Activated CD4-positive, alpha-beta T cell treated with anti-CD3 and anti-CD28 coated beads, Interleukin-2, amount 50 U/mL, for 24 hours (primary cell): ENCODE measurements around the gene FASTK.
"Not testable (repeated sequence)": the region's sequence is repeated elsewhere in the genome, so short reads cannot be mapped to it uniquely, and the experiment has no call there.

Experiments
- DNase-seq, 2 donors: peaks; one replicate each; pipeline ENCODE4 v3.0.0-alpha.2; 2020; ENCODE audit warnings: low read depth in 1 of 2, low spot score in 1 of 2

The FASTK gene

DNA sequence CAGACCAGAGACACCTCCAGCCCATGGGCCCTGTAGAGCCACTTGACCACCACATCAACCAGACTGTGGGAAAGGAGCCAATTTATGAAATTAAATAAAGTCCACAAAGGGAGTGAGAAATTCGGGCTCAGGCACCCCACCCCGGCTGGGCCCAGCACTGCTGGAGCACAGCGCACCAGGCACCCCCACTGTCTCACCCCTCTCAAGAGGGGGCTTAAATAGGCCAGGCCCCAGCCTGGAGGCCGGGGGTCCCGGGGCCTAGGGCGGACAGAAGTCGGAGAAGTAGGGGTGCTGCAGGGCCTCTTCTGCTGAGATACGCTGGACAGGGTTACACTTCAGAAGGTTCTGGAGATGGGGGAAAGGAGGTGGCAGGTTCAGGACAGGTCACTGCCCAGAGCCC is 26.9 kb downstream of the FASTK start:
- no peak for DNase-seq

DNA sequence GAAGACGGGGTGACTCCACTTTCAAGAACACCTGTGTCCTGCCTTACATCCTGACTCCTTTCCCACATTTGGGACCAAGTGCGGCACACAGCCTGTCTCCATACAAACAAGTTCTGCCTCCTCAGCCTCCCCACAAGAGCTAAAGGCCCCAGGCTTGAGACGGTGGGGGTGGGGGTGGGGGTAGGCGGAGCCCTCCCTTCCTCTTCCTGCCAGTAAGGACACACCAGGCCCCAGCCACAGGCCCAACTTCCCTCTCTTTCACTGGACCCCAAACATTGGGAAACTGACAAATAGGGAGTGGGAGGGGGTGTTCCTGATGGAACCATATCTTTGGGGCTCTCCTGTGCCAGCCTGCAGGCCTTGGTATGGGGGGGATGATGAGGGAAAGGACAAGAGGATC is 27.5 kb downstream of the FASTK start:
- no peak for DNase-seq

DNA sequence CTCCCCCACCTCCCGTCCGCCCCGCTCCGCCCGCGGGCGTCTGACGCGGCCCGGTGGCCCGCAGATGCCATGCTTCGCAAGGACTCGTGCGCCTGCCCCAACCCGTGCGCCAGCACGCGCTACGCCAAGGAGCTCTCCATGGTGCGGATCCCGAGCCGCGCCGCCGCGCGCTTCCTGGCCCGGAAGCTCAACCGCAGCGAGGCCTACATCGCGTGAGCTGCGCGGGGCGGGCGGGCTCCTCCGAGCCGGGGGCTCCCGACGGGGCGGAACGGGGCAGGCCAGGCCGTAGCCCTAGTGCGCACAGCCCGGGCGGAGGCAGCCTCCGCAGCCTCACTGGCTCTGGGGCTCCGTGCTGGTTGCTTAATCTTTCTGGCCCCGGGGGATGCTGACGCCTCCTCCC is 29.5 kb downstream of the FASTK start:
- DNase-seq: peak; percentile 26 to 38

DNA sequence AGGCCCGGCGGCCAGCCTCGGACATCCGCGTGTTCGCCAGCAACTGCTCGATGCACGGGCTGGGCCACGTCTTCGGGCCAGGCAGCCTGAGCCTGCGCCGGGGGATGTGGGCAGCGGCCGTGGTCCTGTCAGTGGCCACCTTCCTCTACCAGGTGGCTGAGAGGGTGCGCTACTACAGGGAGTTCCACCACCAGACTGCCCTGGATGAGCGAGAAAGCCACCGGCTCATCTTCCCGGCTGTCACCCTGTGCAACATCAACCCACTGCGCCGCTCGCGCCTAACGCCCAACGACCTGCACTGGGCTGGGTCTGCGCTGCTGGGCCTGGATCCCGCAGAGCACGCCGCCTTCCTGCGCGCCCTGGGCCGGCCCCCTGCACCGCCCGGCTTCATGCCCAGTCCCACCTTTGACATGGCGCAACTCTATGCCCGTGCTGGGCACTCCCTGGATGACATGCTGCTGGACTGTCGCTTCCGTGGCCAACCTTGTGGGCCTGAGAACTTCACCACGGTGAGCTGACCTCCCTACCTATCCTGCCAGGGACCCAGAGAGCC is 31.6 kb downstream of the FASTK start:
- DNase-seq: no peak

DNA sequence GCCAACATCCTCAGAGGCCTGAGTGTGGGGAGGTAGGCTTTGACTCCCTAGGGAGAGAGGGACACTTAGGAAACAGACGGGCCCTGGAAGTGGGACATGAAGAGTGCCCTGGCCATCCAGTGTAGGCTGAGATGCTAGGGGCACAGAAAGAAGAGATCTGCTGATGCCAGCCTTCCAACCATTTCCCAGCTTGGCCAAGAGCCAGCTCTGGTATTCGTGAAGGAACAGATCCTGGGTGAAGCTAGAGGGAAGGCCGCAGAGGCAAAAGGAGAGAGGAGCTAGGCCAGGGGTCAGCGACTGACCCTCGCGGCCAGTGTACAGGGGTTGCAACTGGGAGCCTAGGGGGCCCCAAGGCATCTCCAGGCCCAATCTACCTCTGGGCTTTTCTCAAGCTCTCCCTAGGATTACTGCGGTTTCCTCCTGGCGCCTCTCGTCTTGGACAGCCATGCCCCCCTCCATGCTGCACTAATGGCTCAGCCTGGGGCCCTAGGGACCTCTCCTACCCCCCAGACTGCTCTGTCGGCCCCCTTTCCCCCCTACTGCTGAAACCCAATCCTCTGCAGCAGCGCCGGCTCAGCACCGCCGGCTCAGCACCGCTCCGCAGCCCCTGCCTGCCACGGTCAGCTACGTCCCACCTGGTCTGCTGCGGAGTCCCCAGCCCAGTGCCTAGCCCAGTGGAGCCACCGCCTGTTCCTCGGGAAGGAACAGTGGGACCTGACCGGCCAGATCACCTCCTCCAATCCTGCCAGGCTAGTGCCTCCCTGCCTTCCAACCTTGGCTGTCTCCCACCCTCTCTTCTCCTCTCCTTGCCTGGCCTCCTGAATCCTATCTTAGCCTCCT is 32.4 kb downstream of the FASTK start, which contains the start of gene ASIC3:
Gene ASIC3, plus strand, starts transcription at position 556 of the 840 bp plus-strand sequence. CDS start 355 bp downstream, outside the sequence.
- no peak for DNase-seq

DNA sequence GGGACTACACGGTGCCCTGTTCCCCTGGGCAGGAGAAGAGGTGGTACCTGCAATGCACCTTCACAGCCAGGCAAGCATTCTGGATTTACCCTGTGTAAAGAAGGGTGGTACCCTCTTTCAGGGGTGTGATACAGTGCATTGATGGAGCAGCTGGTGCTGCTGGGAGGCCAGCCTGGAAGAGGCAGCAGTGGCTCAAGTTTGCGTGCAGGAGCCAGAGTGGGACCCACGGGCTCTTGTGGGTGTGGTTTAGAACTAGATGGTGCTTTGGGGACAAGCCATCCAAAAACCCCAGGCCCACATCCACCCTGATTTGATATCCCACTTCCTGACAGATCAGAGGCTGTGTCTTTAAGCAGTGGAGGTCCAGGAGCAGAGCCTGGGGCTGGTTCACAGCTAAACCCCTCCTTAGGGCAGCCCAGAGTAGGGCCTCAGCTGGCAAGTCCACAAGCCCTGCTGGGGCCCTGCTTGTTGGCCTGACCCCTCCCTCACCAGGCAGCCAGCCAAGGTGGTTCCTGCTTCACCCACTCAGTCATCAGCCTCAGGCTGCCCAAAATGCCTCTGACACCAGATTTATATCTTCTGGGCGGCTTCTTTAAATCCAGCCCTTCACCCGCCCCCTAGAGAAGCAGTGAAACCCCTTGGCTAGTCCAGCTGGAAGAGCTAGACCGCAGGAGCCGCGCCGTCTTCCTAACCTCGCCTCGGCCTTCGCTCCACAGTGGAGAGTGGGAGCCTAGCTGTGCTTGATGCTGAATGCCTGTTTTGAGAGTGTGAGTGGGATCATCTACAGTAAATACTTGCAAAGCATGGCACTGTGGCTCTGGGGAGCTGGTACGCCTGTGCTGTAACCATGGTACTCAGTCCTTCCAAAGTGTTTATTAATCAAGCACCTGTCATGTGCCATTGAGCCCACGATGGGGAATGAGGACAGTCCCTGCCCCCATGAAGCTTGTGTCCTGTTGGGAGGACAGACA is 33.7 kb downstream of the FASTK start:
- no peak for DNase-seq

DNA sequence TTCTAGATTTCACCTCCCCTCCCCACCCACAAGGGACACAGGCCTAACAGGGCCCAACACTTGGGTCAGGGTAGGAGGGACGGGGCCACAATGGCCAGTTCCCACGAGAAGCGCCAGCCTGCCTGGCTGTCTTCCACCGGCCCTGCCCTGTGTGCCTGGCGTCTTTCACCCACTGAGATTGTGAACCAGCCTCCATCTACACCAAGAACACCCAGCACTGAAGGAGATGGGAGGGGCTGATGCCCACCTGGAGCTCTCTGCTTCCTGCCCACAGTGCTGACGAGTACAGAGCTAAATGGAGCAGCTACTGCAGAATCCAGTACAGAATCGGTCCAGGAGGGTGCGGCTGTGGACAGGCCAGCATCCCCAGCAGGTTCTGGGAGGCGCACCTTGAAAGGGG is 34.6 kb downstream of the FASTK start:
- no peak for DNase-seq

DNA sequence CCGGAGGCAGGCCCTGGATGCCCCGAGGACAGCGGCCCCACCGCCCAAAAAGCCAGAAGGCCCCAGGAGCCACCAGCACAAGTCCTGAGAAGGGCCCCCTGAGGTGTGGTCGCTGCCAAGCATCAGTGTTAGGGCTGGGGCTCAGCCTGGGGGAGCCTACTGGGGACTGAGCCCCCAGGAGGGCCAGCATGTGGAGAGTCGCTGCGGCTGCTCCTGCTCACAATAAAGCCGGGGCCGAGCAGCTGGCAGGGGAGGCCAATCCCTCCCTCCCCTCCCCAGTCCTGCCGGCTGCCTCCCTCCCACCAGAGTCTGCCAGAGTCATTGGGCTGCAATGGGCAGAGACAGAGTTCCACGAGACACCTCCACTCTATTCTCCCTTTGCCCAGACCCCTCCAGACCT is 35.3 kb downstream of the FASTK start:
- no peak for DNase-seq

DNA sequence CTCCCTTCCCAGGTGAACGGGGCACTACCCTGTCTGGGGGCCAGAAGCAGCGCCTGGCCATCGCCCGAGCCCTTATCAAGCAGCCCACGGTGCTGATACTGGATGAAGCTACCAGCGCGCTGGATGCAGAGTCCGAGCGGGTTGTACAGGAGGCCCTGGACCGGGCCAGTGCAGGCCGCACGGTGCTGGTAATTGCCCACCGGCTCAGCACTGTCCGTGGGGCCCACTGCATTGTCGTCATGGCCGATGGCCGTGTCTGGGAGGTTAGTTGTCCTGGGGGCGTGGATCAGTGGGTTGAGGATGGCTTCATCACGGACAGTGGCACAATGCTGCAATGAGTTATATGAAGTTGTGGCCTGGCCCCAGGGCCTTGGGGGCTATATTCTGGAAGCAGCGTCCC is 36.6 kb downstream of the FASTK start:
- no peak for DNase-seq

DNA sequence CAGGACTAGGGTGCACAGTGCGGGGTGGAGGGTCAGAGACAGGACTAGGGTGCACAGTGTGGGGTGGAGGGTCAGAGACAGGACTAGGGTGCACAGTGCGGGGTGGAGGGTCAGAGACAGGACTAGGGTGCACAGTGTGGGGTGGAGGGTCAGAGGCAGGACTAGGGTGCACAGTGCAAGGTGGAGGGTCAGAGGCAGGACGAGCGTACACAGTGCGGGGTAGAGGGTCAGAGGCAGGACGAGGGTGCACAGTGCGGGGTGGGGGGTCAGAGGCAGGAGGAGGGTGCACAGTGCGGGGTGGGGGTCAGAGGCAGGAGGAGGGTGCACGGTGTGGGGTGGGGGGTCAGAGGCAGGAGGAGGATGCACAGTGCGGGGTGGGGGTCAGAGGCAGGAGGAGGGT is 37.2 kb downstream of the FASTK start:
- not testable (repeated sequence) for DNase-seq

DNA sequence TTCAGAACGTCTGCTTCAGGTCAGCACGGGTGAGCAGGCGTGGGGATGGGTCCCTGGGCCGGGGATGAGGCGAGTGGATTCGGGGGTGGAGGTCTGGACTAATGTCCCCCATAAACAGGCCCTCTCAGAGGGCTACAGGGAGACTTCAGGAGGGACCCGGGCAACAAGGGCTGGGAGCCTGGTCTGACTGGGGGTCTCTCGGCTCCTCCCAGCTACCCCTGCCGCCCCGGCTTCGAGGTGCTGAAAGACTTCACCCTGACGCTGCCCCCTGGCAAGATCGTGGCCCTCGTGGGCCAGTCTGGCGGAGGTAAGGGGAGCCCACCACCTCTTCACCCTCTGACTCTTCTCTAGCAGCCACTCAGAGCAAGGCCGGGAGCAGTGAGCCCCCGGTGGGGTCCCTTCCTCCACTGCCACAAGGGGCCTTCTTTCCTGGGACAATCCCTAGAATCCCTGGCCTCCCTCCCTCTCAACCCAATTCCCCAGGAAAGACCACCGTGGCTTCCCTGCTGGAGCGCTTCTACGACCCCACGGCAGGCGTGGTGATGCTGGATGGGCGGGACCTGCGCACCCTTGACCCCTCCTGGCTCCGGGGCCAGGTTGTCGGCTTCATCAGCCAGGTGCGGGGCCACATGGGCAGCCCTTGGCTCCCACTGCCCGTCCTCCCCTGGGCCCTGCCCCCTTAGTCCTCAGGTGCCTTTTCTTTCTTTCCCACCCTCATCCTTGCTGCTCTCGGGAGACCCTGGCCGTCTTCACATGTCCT is 39.8 kb downstream of the FASTK start:
- DNase-seq: no peak

DNA sequence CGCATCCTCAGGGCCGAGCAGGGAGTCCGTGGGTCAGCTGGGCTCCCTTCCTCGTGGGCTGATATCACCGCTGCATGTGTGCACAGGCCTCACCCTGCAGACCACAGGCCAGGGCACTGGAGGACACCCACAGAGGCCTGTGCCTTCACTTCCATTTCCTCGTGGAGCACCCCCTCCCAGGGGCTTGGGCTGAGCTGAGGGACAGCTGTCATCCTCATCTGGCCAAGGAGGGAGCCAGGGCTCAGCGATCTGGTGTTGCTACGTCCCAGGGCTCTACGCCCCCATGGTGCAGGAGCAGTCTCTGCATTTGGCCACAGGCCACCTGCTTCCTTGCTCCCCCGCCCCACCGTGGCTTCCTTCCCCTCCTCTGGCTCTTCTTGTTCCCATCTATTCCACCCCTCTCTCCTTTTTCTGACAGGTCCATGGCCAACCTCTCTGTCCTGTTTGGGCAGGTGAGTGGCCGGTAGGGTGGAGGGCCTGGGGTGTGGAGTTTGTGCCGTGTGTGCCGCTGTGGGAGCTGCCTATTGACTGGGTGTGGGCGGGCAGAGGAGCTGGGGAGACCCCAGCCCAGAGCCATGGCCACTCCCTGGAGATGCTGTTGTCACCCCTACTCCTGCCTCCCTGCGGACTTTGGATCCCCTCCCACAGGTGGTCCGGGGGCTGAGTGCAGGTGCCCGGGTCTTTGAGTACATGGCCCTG is 40.6 kb downstream of the FASTK start:
- no peak for DNase-seq

DNA sequence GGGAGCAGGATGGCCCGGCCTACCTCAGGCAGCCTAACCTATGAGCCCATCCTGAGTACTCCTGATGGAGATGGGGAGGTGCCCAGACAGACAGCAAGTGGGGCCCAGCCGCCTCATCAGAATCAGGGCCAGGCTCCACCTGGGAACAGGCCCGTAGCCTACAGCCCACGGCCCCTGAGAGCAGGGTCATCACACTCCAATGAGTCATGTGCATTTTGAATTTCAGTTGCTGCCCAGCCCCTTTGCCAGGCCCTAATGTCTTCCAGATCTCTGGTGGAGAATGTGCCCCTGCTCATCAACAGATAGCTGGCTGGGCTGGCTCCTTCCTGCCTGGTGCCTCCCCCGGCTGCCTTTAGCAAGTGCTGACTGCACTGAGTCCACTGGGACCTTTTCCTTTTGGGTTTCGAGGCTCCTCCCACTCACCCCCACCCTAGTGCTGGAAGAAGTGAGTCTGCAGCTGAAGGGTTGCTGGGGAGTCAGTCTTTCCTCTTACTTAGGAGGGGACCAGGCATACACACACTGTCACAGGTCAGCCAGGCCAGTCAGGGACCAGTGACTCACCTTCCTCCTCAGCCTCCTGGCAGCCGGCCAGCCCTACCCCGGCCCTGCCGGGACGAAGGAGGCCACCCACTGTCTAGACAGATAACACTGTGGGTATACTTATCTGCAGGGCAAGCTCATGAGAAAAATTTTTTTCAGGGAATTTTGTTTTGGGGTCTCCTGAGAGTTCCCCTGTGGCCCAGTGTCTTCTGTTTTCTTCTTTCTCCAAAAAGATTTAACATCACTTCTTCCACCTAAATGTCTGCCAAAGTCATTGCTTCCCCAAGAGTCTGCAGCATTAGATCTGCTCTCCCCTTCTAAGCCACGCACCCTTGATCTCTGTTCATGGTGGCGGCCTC is 41.4 kb downstream of the FASTK start:
- peak; percentile 31 to 80 for DNase-seq

DNA sequence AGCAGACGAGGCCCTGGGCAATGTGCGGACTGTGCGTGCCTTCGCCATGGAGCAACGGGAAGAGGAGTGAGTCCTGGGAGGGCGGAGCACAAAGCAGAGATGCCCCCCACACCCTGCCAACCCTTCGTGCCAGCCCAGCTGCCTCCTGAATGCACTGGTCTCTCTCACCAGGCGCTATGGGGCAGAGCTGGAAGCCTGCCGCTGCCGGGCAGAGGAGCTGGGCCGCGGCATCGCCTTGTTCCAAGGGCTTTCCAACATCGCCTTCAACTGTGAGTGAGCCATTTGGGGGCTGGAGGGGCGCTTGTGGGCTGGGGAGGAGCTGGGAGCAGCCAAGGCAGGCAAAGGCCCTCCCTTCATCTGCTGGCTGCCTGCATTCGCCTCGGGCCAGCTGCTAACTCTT is 44.7 kb downstream of the FASTK start:
- DNase-seq: no peak

DNA sequence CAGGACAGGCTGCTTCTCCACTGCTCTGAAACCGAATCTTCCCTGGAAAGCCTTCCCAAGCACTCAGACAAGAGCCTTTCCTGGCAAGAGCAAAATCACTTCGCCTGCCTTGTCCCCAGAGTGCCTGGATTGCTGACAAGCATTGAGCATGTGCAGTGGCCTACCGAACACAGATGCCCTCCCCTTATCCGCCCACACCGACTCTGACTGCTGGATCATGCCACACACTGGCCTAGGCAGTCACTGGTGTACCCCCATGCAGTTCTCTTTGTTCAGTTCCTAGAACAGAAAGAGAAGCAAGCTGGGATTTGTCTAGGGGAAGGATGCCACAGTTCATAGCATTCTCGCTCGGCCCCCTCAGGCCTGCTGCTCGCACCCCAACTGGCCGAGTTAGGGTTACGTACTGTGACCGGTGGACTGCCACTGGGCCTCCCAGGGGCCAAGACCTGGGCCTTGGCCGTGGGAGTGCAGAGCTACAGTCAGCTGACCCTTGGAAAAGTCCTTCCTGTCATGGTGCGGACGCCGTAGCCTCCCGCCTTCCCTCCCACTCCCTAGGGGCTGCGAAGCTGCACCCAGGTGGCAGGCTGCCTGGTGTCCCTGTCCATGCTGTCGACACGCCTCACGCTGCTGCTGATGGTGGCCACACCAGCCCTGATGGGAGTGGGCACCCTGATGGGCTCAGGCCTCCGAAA is 45.4 kb downstream of the FASTK start:
- no peak for DNase-seq

DNA sequence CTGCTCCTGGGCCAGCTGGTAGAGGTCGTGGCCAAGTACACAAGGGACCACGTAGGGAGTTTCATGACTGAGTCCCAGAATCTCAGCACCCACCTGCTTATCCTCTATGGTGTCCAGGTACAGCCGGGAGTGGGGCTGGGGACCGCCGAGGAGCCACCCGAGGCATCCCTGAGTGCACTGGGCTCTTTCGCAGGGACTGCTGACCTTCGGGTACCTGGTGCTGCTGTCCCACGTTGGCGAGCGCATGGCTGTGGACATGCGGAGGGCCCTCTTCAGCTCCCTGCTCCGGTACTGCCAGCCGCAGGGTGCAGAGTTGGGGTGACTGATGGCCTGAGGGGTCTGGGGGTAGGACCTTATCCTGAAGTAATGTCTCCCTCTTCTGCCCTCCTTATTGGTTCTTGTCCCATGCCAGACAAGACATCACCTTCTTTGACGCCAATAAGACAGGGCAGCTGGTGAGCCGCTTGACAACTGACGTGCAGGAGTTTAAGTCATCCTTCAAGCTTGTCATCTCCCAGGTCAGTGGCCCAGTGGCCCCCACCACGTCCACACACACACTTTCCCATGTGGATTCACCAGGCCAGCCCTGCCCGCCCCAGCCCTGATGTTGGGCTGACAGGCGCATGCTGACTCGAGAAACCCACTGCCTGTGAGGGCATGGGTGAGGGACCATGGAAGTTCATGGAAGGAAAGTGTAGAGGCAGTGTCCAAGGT is 46.1 kb downstream of the FASTK start:
- no peak for DNase-seq

DNA sequence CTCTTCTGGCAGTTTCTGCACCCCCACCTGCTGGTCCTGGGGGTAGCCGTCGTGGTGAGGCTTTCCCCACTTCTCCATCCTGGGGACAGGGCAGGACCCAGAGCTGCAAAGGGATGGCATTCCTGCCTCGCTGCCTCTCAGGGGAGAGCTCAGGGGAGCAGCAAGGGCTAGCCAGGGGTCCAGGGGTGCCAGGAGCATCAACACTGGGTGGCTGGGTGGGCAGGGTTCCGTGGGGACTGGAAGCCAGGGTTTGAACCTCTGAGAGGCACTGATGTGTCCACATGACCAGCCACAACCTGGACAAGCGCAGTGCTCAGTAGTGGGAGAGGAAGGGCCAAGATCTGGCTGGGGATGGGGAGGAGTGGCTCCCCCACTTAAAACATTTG is 46.8 kb downstream of the FASTK start:
- DNase-seq: no peak
